A549 (cell line): ENCODE data around the gene DNAJC22. TPM values are rescaled to one million over a fixed set of nuclear protein-coding genes. Genes with fewer than 3 reads are reported as not detected.

Experiments
- ATAC-seq, 2 experiments: fragments of 200-7000 bp in 1 of 2; fragments of >200 bp in 1 of 2; cut with Nextera tagmentation in 1 of 2; cut with Tn5 transposase in 1 of 2; 3 replicates each; pipeline versions ENCODE4 v1.8.0 to v1.9.1; 2018 to 2020; ENCODE audit warnings: mild to moderate bottlenecking in 1 of 2, moderate library complexity in 1 of 2
- CTCF ChIA-PET: fragments of 300-600 bp; sonication (Branson Sonifier 250); formaldehyde crosslinking; extraction: SDS; loops from one replicate; lab custom pipeline; 2021; ENCODE audit warnings: antibody characterized with exemption, inconsistent platforms; lab: Yijun Ruan, JAX
- POLR2A ChIA-PET: fragments of 350-600 bp; formaldehyde crosslinking; extraction: SDS; loops from one replicate; lab custom pipeline; 2021; ENCODE audit warnings: antibody characterized with exemption, inconsistent platforms; lab: Yijun Ruan, JAX
- DNase-seq, 2 experiments: peaks; one replicate each; pipeline versions ENCODE4 v3.0.0 to v3.0.0-alpha.2; 2011 to 2016; ENCODE audit warnings: low read depth in 1 of 2, low spot score in 1 of 2
- FAIRE-seq: peaks from 2 replicates; lab custom pipeline; 2011; peaks lifted over from hg19 to GRCh38; lab: Jason Lieb, UNC
- H3K27ac ChIP-seq, 2 experiments: fragments of >200 bp; sonication (Bioruptor Twin); formaldehyde crosslinking; 3 replicates each; pipeline ENCODE4 v1.5.1; 2016 to 2017
- H3K4me1 ChIP-seq: fragments of >200 bp; sonication (Bioruptor Twin); formaldehyde crosslinking; 3 replicates; pipeline ENCODE4 v1.6.1; 2016
- H3K4me2 ChIP-seq: fragments of >200 bp; sonication (Bioruptor Twin); formaldehyde crosslinking; 3 replicates; pipeline ENCODE4 v1.6.1; 2016
- H3K4me3 ChIP-seq: fragments of >200 bp; sonication (Bioruptor Twin); formaldehyde crosslinking; 3 replicates; pipeline ENCODE4 v1.5.1; 2016
- H3K9me3 ChIP-seq: fragments of >200 bp; sonication (Bioruptor Twin); formaldehyde crosslinking; 3 replicates; pipeline ENCODE4 v1.6.1; 2016
- ATOH8 ChIP-seq: fragments of 250-450 bp; sonication (Bioruptor Pico); IDR thresholded peaks from 2 replicates; pipeline ENCODE4 v1.5.0; 2020; ENCODE audit warnings: low read depth, mild to moderate bottlenecking, moderate library complexity
- CHD2 ChIP-seq: fragments of 150-350 bp; IDR thresholded peaks from 2 replicates; pipeline ENCODE4 v1.6.1; 2014; ENCODE audit warnings: low read length; ENCODE audit not compliant: partially characterized antibody
- EHMT2 ChIP-seq: fragments of 200-600 bp; sonication (generic); IDR thresholded peaks from 2 replicates; pipeline ENCODE4 v1.6.1; 2016; ENCODE audit warnings: antibody characterized with exemption, low read depth, mild to moderate bottlenecking, moderate library complexity
- FOXS1 ChIP-seq: fragments of 250-450 bp; sonication (Bioruptor Pico); IDR thresholded peaks from 2 replicates; pipeline ENCODE4 v1.5.0; 2020; ENCODE audit warnings: mild to moderate bottlenecking, moderate library complexity
- HES2 ChIP-seq: fragments of >200 bp; sonication (Bioruptor Twin); formaldehyde crosslinking; IDR thresholded peaks from 2 replicates; pipeline ENCODE4 v1.6.1; 2016
- HOXA7 ChIP-seq: fragments of 250-450 bp; sonication (Bioruptor Pico); IDR thresholded peaks from 2 replicates; pipeline ENCODE4 v1.5.0; 2020; ENCODE audit warnings: mild to moderate bottlenecking, moderate library complexity
- HOXB13 ChIP-seq: fragments of 250-450 bp; sonication (Bioruptor Pico); IDR thresholded peaks from 2 replicates; pipeline ENCODE4 v1.5.0; 2020; ENCODE audit warnings: low read depth, mild to moderate bottlenecking, moderate library complexity
- KDM5A ChIP-seq: fragments of 200-600 bp; sonication (generic); IDR thresholded peaks from 2 replicates; pipeline ENCODE4 v1.6.1; 2016; ENCODE audit warnings: antibody characterized with exemption, mild to moderate bottlenecking
- MAZ ChIP-seq: fragments of 150-350 bp; IDR thresholded peaks from 2 replicates; pipeline ENCODE4 v1.6.1; 2014; ENCODE audit warnings: antibody characterized with exemption, low read depth, low read length, borderline replicate concordance
- NPAS2 ChIP-seq: fragments of 250-450 bp; sonication (Bioruptor Pico); IDR thresholded peaks from 2 replicates; pipeline ENCODE4 v1.8.0; 2022; ENCODE audit warnings: mild to moderate bottlenecking, moderate library complexity, borderline replicate concordance
- RARB ChIP-seq: fragments of 250-450 bp; sonication (Bioruptor Pico); IDR thresholded peaks from 2 replicates; pipeline ENCODE4 v1.8.0; 2021; ENCODE audit warnings: mild to moderate bottlenecking, moderate library complexity
- RCOR1 ChIP-seq: fragments of 150-350 bp; IDR thresholded peaks from 2 replicates; pipeline ENCODE4 v1.6.1; 2014; ENCODE audit warnings: antibody characterized with exemption, low read length, low read depth
- TFCP2L1 ChIP-seq: fragments of 250-450 bp; sonication (Bioruptor Pico); IDR thresholded peaks from 2 replicates; pipeline ENCODE4 v1.5.0; 2021; ENCODE audit warnings: mild to moderate bottlenecking
- ZC3H11A ChIP-seq: fragments of 450-650 bp; IDR thresholded peaks from 2 replicates; pipeline ENCODE4 v1.6.1; 2014; ENCODE audit warnings: antibody characterized with exemption, mild to moderate bottlenecking
- ZFP36 ChIP-seq: fragments of 450-650 bp; IDR thresholded peaks from 2 replicates; pipeline ENCODE4 v1.6.1; 2014; ENCODE audit warnings: borderline replicate concordance; ENCODE audit not compliant: partially characterized antibody
- ZNF302 ChIP-seq: fragments of 250-450 bp; sonication (Bioruptor Pico); IDR thresholded peaks from 2 replicates; pipeline ENCODE4 v1.9.0; 2021; ENCODE audit warnings: inconsistent platforms, mild to moderate bottlenecking, moderate library complexity
- WGBS: methylation state at CpG from one replicate; pipeline ENCODE4 v1.1.6; 2017; ENCODE audit errors: missing lambda C conversion rate; 5-methylcytosine and 5-hydroxymethylcytosine counted together
- polyA plus RNA-seq, 4 experiments: library from polyadenylated mRNA; depleted of rRNA in 3 of 4; stranded (reverse); fragments of >200 nt; fragmentation: RNase III in 1 of 4; extraction: RNeasy Plus Mini Kit Qiagen cat#74134 plus additional on column Dnase treatment in 1 of 4; gene quantifications; 2 replicates in 3 of 4; 3 replicates in 1 of 4; pipeline ENCODE4 v1.2.3, GENCODE V29; 2011 to 2017
- TF ChIP-seq, protein P1 (sequence below): IDR thresholded peaks from 2 replicates; pipeline ENCODE4 v1.6.1; 2012; ENCODE audit warnings: low read depth, borderline replicate concordance
- TF ChIP-seq, protein P2 (sequence below): fragments of >200 bp; sonication (Bioruptor Twin); formaldehyde crosslinking; IDR thresholded peaks from 3 replicates; pipeline ENCODE4 v1.6.1; 2016

The DNAJC22 gene
- polyA plus RNA-seq, 2 of the 4 experiments (the other 2 are of a cell fraction) = 22.6 to 35.5 TPM

DNA sequence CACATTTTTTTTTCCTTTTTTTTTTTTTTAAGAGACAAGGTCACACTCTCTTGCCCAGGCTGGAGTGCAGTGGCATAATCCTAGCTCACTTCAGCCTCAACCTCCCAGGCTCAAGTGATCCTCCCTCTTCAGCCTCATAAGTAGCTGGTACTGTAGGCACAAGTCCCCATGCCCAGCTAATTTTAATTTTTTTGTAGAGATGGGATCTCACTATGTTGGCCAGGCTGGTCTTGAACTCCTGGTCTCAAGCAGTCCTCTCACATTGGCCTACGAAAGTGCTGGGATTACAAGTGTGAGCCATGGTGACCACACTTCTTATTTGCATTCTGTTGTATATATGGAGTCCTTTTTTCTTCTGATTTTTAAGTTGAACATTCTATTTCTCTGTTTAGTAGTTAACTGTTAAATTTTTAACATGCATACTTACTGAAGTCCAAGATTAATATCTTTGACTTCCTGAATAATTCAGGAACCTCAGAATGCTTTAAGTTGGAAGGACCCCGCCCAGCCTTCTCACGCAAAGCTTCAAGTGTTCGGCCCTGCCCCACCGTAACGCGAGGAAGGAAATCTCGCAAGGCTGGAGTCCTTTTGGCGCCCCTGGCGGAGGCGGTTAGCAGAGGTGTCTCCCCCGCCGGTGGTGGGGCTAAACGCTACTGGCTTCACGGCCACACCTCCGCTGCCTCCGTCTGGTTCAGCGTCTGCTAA lies 42.1 kb downstream of the DNAJC22 start:
- ATAC-seq (no peak), FAIRE-seq (no peak), DNase-seq (no peak)
- WGBS = 96% methylated on average over 18 of the region's 18 CpGs
- ChIA-PET POLR2A (interaction anchor here (0.6 kb wide), 1 partner anchor 234 kb away, joined by 3 read pairs; the partner anchor contains the start of gene PRPF40B), CTCF (interaction anchor here (0.8 to 1.6 kb wide), 8 partner anchors 8 to 32 kb away, joined by 3 to 5 read pairs (median 4); partner anchors contain the start of gene SPATS2)
- Histone ChIP-seq H3K4me2 (no peak overlapping the region), H3K9me3 (no peaks in the 10 kb centered on the region), H3K27ac (no peak overlapping the region), H3K4me1 (no peaks in the 10 kb centered on the region), H3K4me3 (no peak overlapping the region)
- TF ChIP-seq ZC3H11A = no peak
- TF ChIP-seq KDM5A = no peak
- TF ChIP-seq TFCP2L1 (CRISPR knock-in tag) = no peak
- TF ChIP-seq ZFP36 = no peak
- TF ChIP-seq HES2 = no peak
- no peak for TF ChIP-seq HOXA7
- TF ChIP-seq FOXS1 (CRISPR knock-in tag) = no peak
- no peak for TF ChIP-seq ZNF302 (CRISPR knock-in tag)
- TF ChIP-seq MAZ = no peak
- no peak for TF ChIP-seq HOXB13
- TF ChIP-seq NPAS2 (CRISPR knock-in tag) = no peak
- TF ChIP-seq, protein P1, sequence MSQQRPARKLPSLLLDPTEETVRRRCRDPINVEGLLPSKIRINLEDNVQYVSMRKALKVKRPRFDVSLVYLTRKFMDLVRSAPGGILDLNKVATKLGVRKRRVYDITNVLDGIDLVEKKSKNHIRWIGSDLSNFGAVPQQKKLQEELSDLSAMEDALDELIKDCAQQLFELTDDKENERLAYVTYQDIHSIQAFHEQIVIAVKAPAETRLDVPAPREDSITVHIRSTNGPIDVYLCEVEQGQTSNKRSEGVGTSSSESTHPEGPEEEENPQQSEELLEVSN = no peak
- TF ChIP-seq ATOH8 (CRISPR knock-in tag) = no peak
- TF ChIP-seq EHMT2 = no peak
- no peak for TF ChIP-seq CHD2

DNA sequence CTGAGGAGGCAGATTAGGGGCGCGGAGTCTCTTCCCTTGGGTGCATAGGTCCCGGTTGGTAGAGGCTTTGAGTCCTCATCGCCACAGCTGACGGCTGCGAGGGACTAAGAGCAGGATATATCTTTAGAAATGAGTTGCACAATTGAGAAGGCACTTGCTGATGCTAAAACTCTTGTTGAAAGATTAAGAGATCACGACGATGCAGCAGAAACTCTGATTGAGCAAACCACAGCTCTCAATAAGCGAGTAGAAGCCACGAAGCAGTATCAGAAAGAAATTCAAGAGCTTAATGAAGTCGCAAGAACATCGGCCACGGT lies 42.7 kb downstream of the DNAJC22 start:
- Histone ChIP-seq H3K4me2 (no peak overlapping the region), H3K4me3 (no peak overlapping the region), H3K9me3 (no peaks in the 10 kb centered on the region), H3K27ac (no peak overlapping the region), H3K4me1 (no peaks in the 10 kb centered on the region)
- ATAC-seq (no peak), FAIRE-seq (no peak), DNase-seq (no peak)
- TF ChIP-seq RARB (CRISPR knock-in tag) (no peak), ATOH8 (CRISPR knock-in tag) (no peak), RCOR1 (no peak)
- TF ChIP-seq, protein P2, sequence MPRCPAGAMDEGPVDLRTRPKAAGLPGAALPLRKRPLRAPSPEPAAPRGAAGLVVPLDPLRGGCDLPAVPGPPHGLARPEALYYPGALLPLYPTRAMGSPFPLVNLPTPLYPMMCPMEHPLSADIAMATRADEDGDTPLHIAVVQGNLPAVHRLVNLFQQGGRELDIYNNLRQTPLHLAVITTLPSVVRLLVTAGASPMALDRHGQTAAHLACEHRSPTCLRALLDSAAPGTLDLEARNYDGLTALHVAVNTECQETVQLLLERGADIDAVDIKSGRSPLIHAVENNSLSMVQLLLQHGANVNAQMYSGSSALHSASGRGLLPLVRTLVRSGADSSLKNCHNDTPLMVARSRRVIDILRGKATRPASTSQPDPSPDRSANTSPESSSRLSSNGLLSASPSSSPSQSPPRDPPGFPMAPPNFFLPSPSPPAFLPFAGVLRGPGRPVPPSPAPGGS = no peak
- ChIA-PET POLR2A (interaction anchor here (0.6 kb wide), 1 partner anchor 234 kb away, joined by 3 read pairs; the partner anchor contains the start of gene PRPF40B), CTCF (interaction anchor here (0.8 to 1.6 kb wide), 7 partner anchors 11 to 33 kb away, joined by 3 to 5 read pairs (median 3); partner anchors contain the start of gene SPATS2)
- WGBS = 95% methylated on average over 13 of the region's 13 CpGs
